MM.1S (cell line): Measurements from ENCODE around the gene FYN.

Experiments
- DNase-seq: peaks from one replicate; pipeline ENCODE4 v3.0.0-alpha.2; 2015
- H2AFZ ChIP-seq: fragments of 300-600 bp; sonication (generic); 2 replicates; pipeline ENCODE4 v1.6.0; 2016; ENCODE audit warnings: antibody characterized with exemption, low read length
- H3F3A ChIP-seq: fragments of 300-600 bp; sonication (generic); 2 replicates; pipeline ENCODE4 v1.6.1; 2016; ENCODE audit warnings: mild to moderate bottlenecking, antibody characterized with exemption, low read length, moderate library complexity, mixed read lengths; ENCODE audit not compliant: insufficient read depth
- H3K27ac ChIP-seq: fragments of 300-600 bp; sonication (generic); 2 replicates; pipeline ENCODE4 v1.5.1; 2016; ENCODE audit warnings: mild to moderate bottlenecking, low read length
- H3K27me3 ChIP-seq: fragments of 300-600 bp; sonication (generic); replicated peaks from 2 replicates; pipeline ENCODE4 v1.6.0; 2016; ENCODE audit warnings: low read length; ENCODE audit not compliant: insufficient read depth
- H3K36me3 ChIP-seq: fragments of 300-600 bp; sonication (generic); replicated peaks from 2 replicates; pipeline ENCODE4 v1.6.1; 2016; ENCODE audit warnings: mild to moderate bottlenecking, low read length, mixed read lengths; ENCODE audit not compliant: insufficient read depth
- H3K4me1 ChIP-seq: fragments of 300-600 bp; sonication (generic); 2 replicates; pipeline ENCODE4 v1.6.1; 2016; ENCODE audit warnings: low read length, mixed read lengths
- H3K4me2 ChIP-seq: fragments of 300-600 bp; sonication (generic); 2 replicates; pipeline ENCODE4 v1.6.0; 2016; ENCODE audit warnings: low read depth, low read length
- H3K4me3 ChIP-seq: fragments of 300-600 bp; sonication (generic); 2 replicates; pipeline ENCODE4 v1.5.1; 2016; ENCODE audit warnings: low read length, mixed read lengths
- H3K79me2 ChIP-seq: fragments of 300-600 bp; sonication (generic); 2 replicates; pipeline ENCODE4 v1.6.1; 2016; ENCODE audit warnings: mixed run types, low read length, mixed read lengths
- H3K9ac ChIP-seq: fragments of 300-600 bp; sonication (generic); 2 replicates; pipeline ENCODE4 v1.6.1; 2016; ENCODE audit warnings: low read length, mixed read lengths
- H3K9me2 ChIP-seq: fragments of 300-600 bp; sonication (generic); replicated peaks from 2 replicates; pipeline ENCODE4 v1.6.1; 2016; ENCODE audit warnings: mild to moderate bottlenecking, low read length, mixed read lengths; ENCODE audit not compliant: insufficient read depth
- H3K9me3 ChIP-seq: fragments of 300-600 bp; sonication (generic); replicated peaks from 2 replicates; pipeline ENCODE4 v1.6.1; 2016; ENCODE audit warnings: mild to moderate bottlenecking, low read length, mixed read lengths; ENCODE audit not compliant: insufficient read depth
- H4K20me1 ChIP-seq: fragments of 300-600 bp; sonication (generic); 2 replicates; pipeline ENCODE4 v1.6.1; 2016; ENCODE audit warnings: mild to moderate bottlenecking, low read length, moderate library complexity, mixed read lengths; ENCODE audit not compliant: insufficient read depth
- CTCF ChIP-seq: fragments of 300-600 bp; sonication (generic); IDR thresholded peaks from 2 replicates; pipeline ENCODE4 v1.5.1; 2016; ENCODE audit warnings: antibody characterized with exemption, low read length, mixed read lengths
- EZH2 ChIP-seq: fragments of 300-600 bp; sonication (generic); optimal IDR thresholded peaks from 2 replicates; pipeline ENCODE3; 2017; ENCODE audit warnings: low read depth, mild to moderate bottlenecking, antibody characterized with exemption, low read length, mixed read lengths
- EZH2phosphoT487 ChIP-seq: fragments of 300-600 bp; sonication (generic); IDR thresholded peaks from 2 replicates; pipeline ENCODE4 v1.6.1; 2018; ENCODE audit warnings: antibody characterized with exemption, low read length

The FYN gene

DNA sequence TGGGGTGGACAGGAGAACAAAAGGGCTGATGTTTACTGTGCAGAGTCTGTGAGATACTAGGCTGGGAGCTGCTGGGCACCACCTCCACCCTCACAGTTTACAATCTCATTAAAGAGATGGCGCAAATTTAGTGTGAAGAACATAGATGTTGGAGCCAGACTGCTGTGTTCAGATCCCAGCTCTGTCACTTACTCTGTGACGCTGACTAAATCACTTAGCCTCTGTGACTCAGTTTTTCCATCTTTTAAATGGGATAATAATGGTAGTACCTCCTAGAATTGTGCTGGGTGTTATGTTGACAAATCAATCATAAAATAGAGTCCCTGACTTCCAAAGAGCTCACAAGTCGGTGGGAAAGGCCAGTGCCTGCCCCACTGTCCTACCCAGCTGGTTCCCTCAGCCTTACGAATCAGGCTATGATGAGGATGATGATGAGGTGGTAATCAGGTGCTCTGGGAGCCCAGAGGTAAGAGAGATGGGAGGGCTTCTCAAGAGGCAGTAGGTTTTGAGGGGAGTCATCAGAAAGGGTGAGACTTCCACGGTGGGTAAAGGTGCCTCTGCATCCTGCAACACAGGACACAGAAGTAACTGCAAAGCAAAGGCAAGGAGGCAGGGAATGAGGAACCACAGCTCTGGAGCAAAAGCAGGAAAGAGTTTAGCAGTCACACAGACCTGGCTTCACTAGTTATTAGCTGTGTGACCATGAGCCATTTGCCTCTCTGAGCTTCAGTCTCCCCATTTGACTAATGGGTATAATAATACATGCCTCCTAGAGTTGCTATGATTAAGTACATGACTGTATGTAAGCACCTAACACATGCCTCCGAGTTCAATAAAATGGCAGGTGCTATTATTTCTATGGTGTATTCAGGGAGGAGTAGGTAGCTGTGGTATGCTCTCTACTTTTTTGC, 8.9 kb downstream of the FYN start:
- TF ChIP-seq CTCF: no peak
- TF ChIP-seq EZH2phosphoT487: no peak
- TF ChIP-seq EZH2: no peak
- H3K9me2 ChIP-seq: no peaks in the 10 kb centered on the region
- DNase-seq: no peak
- H3K4me3 ChIP-seq: no peak overlapping the region
- no peak overlapping the region for H2AFZ ChIP-seq
- no peaks in the 10 kb centered on the region for H3K27me3 ChIP-seq
- H3K4me2 ChIP-seq: no peak overlapping the region
- H3K9me3 ChIP-seq: no peaks in the 10 kb centered on the region
- no peaks in the 10 kb centered on the region for H4K20me1 ChIP-seq
- H3F3A ChIP-seq: no peaks in the 10 kb centered on the region
- H3K36me3 ChIP-seq: no peaks in the 10 kb centered on the region
- H3K9ac ChIP-seq: no peak overlapping the region
- H3K27ac ChIP-seq: no peak overlapping the region
- no peaks in the 10 kb centered on the region for H3K4me1 ChIP-seq
- H3K79me2 ChIP-seq: no peaks in the 10 kb centered on the region

GRCh38 chr6:111862741-111863140, 10.5 kb downstream of the FYN start:
- H3K9me3 ChIP-seq: no peaks in the 10 kb centered on the region
- no peak overlapping the region for H3K27ac ChIP-seq
- H3K9ac ChIP-seq: no peak overlapping the region
- H3K27me3 ChIP-seq: no peaks in the 10 kb centered on the region
- no peaks in the 10 kb centered on the region for H3K79me2 ChIP-seq
- H3F3A ChIP-seq: no peaks in the 10 kb centered on the region
- no peaks in the 10 kb centered on the region for H3K4me1 ChIP-seq
- H3K36me3 ChIP-seq: no peaks in the 10 kb centered on the region
- TF ChIP-seq EZH2 (no peak), EZH2phosphoT487 (no peak), CTCF (no peak)
- H2AFZ ChIP-seq: no peak overlapping the region
- no peaks in the 10 kb centered on the region for H3K9me2 ChIP-seq
- DNase-seq: no peak
- no peaks in the 10 kb centered on the region for H4K20me1 ChIP-seq
- no peak overlapping the region for H3K4me3 ChIP-seq
- no peak overlapping the region for H3K4me2 ChIP-seq

- H3K4me3 ChIP-seq: no peak overlapping the region
- H3K4me2 ChIP-seq: no peak overlapping the region
- no peaks in the 10 kb centered on the region for H3K4me1 ChIP-seq
- H3K9me3 ChIP-seq: no peaks in the 10 kb centered on the region
- H2AFZ ChIP-seq: no peak overlapping the region
- no peak overlapping the region for H3K9ac ChIP-seq
- no peak for DNase-seq
- no peaks in the 10 kb centered on the region for H3F3A ChIP-seq
- no peaks in the 10 kb centered on the region for H3K9me2 ChIP-seq
- no peak overlapping the region for H3K27ac ChIP-seq
- no peaks in the 10 kb centered on the region for H4K20me1 ChIP-seq
- H3K79me2 ChIP-seq: no peaks in the 10 kb centered on the region
- TF ChIP-seq EZH2: no peak
- TF ChIP-seq EZH2phosphoT487: no peak
- no peak for TF ChIP-seq CTCF
- no peaks in the 10 kb centered on the region for H3K36me3 ChIP-seq
- H3K27me3 ChIP-seq: no peaks in the 10 kb centered on the region
Observed at GRCh38 chr6:111862314-111862713, 10.9 kb downstream of the FYN start.
